Kidney epithelial cell (primary cell): Measurements from ENCODE around the gene PACS1. TPM values are rescaled to one million over a fixed set of nuclear protein-coding genes. Genes with fewer than 3 reads are reported as not detected.

Experiments
- DNase-seq: peaks from one replicate; pipeline ENCODE4 v3.0.0-alpha.2; 2010; ENCODE audit warnings: low read depth
- H3K27me3 ChIP-seq: 2 replicates; pipeline ENCODE4 v1.6.0; 2011; ENCODE audit warnings: low read length; ENCODE audit not compliant: control insufficient read depth, insufficient read depth
- H3K36me3 ChIP-seq: 2 replicates; pipeline ENCODE4 v1.5.1; 2011; ENCODE audit warnings: low read length; ENCODE audit not compliant: control insufficient read depth, insufficient read depth
- H3K4me3 ChIP-seq: 2 replicates; pipeline ENCODE4 v1.5.1; 2011; ENCODE audit warnings: low read depth, mild to moderate bottlenecking, control low read depth, low read length
- CTCF ChIP-seq: IDR thresholded peaks from 2 replicates; pipeline ENCODE4 v1.5.1; 2011; ENCODE audit warnings: mild to moderate bottlenecking, moderate library complexity, low read length, control low read depth, inconsistent platforms; ENCODE audit not compliant: insufficient read depth, poor library complexity, severe bottlenecking
- total RNA-seq: library from RNA; depleted of rRNA; stranded (reverse); fragments of >200 nt; gene quantifications from 2 replicates; pipeline ENCODE4 v1.2.3, GENCODE V29; 2015

PACS1 gene
- total RNA-seq, 1 donor from 2014 or later: 29.4 TPM

- DNase-seq: no peak
- no peak for TF ChIP-seq CTCF
- Histone ChIP-seq H3K36me3 (peaks cover 3% of the 10 kb centered on the region), H3K27me3 (peaks cover 12% of the 10 kb centered on the region), H3K4me3 (no peak overlapping the region)
These were observed 208.5 kb downstream of the PACS1 start for GRCh38 chr11:66278363-66279091.

GRCh38 chr11:66279092-66279734 is 209.1 kb downstream of the PACS1 start:
- H3K27me3 ChIP-seq: peaks cover 12% of the 10 kb centered on the region
- DNase-seq: no peak
- no peak overlapping the region for H3K4me3 ChIP-seq
- H3K36me3 ChIP-seq: peaks cover under 1% of the 10 kb centered on the region
- no peak for TF ChIP-seq CTCF

GRCh38 chr11:66280428-66280827 is 210.4 kb downstream of the PACS1 start:
- peaks cover 12% of the 10 kb centered on the region for H3K27me3 ChIP-seq
- H3K4me3 ChIP-seq: no peak overlapping the region
- DNase-seq: no peak
- no peaks in the 10 kb centered on the region for H3K36me3 ChIP-seq
- TF ChIP-seq CTCF: no peak

GRCh38 chr11:66281001-66281400 is 210.9 kb downstream of the PACS1 start:
- TF ChIP-seq CTCF: no peak
- no peak overlapping the region for H3K4me3 ChIP-seq
- no peak for DNase-seq
- H3K27me3 ChIP-seq: peaks cover 12% of the 10 kb centered on the region
- no peaks in the 10 kb centered on the region for H3K36me3 ChIP-seq

- DNase-seq: no peak
- Histone ChIP-seq H3K4me3 (no peak overlapping the region), H3K36me3 (no peaks in the 10 kb centered on the region), H3K27me3 (peaks cover 12% of the 10 kb centered on the region)
- no peak for TF ChIP-seq CTCF
These were observed 211.8 kb downstream of the PACS1 start for GRCh38 chr11:66281776-66282467.
